Glomerular endothelial cell (primary cell): ENCODE measurements around the gene KRT222. TPM values are rescaled to one million over a fixed set of nuclear protein-coding genes. Genes with fewer than 3 reads are reported as not detected.

ENCODE experiments used
- DNase-seq: peaks from one replicate; pipeline ENCODE4 v3.0.0-alpha.2; 2011; ENCODE audit warnings: low read depth, low spot score; ENCODE audit errors: extremely low read depth
- total RNA-seq: library from RNA; depleted of rRNA; stranded (reverse); fragments of >200 nt; gene quantifications from 2 replicates; pipeline ENCODE4 v1.2.3, GENCODE V29; 2015

Gene KRT222
- total RNA-seq, 1 donor from 2014 or later: not detected

GRCh38 chr17:40659911-40660310 is 5.1 kb downstream of the KRT222 start:
- no peak for DNase-seq

GRCh38 chr17:40658396-40658795 is 6.6 kb downstream of the KRT222 start:
- no peak for DNase-seq

- DNase-seq: no peak
Observed at GRCh38 chr17:40651939-40652338, 13.0 kb downstream of the KRT222 start.

GRCh38 chr17:40648384-40648968 is 16.5 kb downstream of the KRT222 start:
- peak; percentile 7 for DNase-seq

- DNase-seq: peak; percentile 27
Observed at GRCh38 chr17:40647624-40648383, 17.2 kb downstream of the KRT222 start, which contains the start of gene SMARCE1. TSS of gene SMARCE1 (minus strand) at chr17:40647818. CDS start at chr17:40645802, 2,016 bp downstream.

GRCh38 chr17:40646791-40647623 is 18.0 kb downstream of the KRT222 start:
- DNase-seq: peak; percentile 20

- DNase-seq: no peak
Observed at GRCh38 chr17:40645943-40646342, 19.0 kb downstream of the KRT222 start.

- DNase-seq: no peak
Observed at GRCh38 chr17:40645291-40645690, 19.7 kb downstream of the KRT222 start.

GRCh38 chr17:40637931-40638330 is 27.0 kb downstream of the KRT222 start:
- no peak for DNase-seq

GRCh38 chr17:40633871-40634270 is 31.1 kb downstream of the KRT222 start:
- DNase-seq: no peak

GRCh38 chr17:40632216-40632615 is 32.8 kb downstream of the KRT222 start:
- DNase-seq: no peak

- no peak for DNase-seq
Observed at GRCh38 chr17:40629842-40630241, 35.1 kb downstream of the KRT222 start.

GRCh38 chr17:40625311-40625710 is 39.7 kb downstream of the KRT222 start:
- no peak for DNase-seq

GRCh38 chr17:40623419-40624210 is 41.4 kb downstream of the KRT222 start:
- no peak for DNase-seq

- DNase-seq: no peak
Observed at GRCh38 chr17:40622509-40622928, 42.5 kb downstream of the KRT222 start.

GRCh38 chr17:40621578-40621977 is 43.4 kb downstream of the KRT222 start:
- no peak for DNase-seq

- DNase-seq: no peak
Observed at GRCh38 chr17:40621019-40621418, 44.0 kb downstream of the KRT222 start.

GRCh38 chr17:40618754-40619625 is 46.0 kb downstream of the KRT222 start:
- no peak for DNase-seq

GRCh38 chr17:40617678-40618240 is 47.2 kb downstream of the KRT222 start:
- DNase-seq: no peak
